ENCODE data around the gene CGB2. TPM values are rescaled to one million over a fixed set of nuclear protein-coding genes. Genes with fewer than 3 reads are reported as not detected.
"Not testable (repeated sequence)": the region's sequence is repeated elsewhere in the genome, so short reads cannot be mapped to it uniquely, and the experiment has no call there.

CGB2 gene
- total RNA-seq, 1 experiment from 2014 or later: not detected

DNA sequence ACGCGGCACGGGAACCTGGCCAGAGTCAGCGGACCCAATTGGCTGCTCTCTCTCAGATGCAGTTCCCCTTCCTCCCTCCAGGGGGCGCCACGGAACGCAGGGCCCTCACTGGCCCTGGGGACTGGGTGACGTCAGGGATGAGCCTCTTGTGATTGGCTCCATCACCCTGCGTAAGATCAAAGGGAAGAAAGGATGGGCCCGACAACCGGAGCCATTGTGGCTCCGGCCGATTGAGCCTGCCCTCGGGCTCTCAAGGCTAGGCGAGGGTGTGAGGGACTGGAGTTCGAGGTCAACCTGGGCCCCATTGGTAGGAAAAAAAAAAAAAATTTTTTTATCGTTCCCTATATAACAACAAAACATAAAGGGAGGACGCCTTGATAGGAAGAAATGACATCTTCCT is 5.1 kb downstream of the CGB2 start, which contains the start of gene CGB1:
Gene CGB1, minus strand, starts transcription at position 81 of the 400 bp plus-strand sequence. CDS start 184 bp downstream, outside the sequence.
- H3K36me3 Mint-ChIP-seq (ENCODE audit: insufficient read depth, unreplicated experiment); BruUV-seq (replicated peaks); H3K9me3 Mint-ChIP-seq (ENCODE audit: unreplicated experiment); H3K4me3 Mint-ChIP-seq (ENCODE audit: unreplicated experiment); POLR2A ChIA-PET; H3K27me3 ChIP-seq (replicated peaks; ENCODE audit: control insufficient read depth, insufficient read depth, low read length); intact Hi-C loops (cut with micrococcal nuclease; ENCODE audit: unreplicated experiment); H3K4me1 ChIP-seq; H3K9me3 ChIP-seq; CTCF ChIA-PET; H3K4me1 Mint-ChIP-seq (ENCODE audit: low read depth, unreplicated experiment); H3K27me3 Mint-ChIP-seq (ENCODE audit: insufficient read depth, unreplicated experiment); H3K36me3 ChIP-seq (ENCODE audit: control insufficient read depth, insufficient read depth, low read length); H3K4me3 ChIP-seq (ENCODE audit: low read depth, low read length); H3K27ac Mint-ChIP-seq (ENCODE audit: unreplicated experiment): not testable (repeated sequence)
- TF ChIP-seq, protein P1, sequence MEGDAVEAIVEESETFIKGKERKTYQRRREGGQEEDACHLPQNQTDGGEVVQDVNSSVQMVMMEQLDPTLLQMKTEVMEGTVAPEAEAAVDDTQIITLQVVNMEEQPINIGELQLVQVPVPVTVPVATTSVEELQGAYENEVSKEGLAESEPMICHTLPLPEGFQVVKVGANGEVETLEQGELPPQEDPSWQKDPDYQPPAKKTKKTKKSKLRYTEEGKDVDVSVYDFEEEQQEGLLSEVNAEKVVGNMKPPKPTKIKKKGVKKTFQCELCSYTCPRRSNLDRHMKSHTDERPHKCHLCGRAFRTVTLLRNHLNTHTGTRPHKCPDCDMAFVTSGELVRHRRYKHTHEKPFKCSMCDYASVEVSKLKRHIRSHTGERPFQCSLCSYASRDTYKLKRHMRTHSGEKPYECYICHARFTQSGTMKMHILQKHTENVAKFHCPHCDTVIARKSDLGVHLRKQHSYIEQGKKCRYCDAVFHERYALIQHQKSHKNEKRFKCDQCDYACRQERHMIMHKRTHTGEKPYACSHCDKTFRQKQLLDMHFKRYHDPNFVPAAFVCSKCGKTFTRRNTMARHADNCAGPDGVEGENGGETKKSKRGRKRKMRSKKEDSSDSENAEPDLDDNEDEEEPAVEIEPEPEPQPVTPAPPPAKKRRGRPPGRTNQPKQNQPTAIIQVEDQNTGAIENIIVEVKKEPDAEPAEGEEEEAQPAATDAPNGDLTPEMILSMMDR (IDR thresholded peaks at IDR 0.05; ENCODE audit: insufficient read depth in 1 of 2, low read depth in 1 of 2, low read length in 1 of 2, severe bottlenecking in 1 of 2, unreplicated experiment in 1 of 2): peak; percentile 53 to 85
- peak; percentile 73 to 74 for DNase-seq

- H3K9me3 Mint-ChIP-seq (ENCODE audit: unreplicated experiment); POLR2A ChIA-PET; DNase-seq; H3K4me3 Mint-ChIP-seq (ENCODE audit: unreplicated experiment); H3K4me1 Mint-ChIP-seq (ENCODE audit: low read depth, unreplicated experiment); H3K4me3 ChIP-seq (ENCODE audit: low read depth, low read length); H3K36me3 Mint-ChIP-seq (ENCODE audit: insufficient read depth, unreplicated experiment); intact Hi-C loops (cut with micrococcal nuclease; ENCODE audit: unreplicated experiment); H3K9me3 ChIP-seq; H3K27me3 ChIP-seq (replicated peaks; ENCODE audit: control insufficient read depth, insufficient read depth, low read length); H3K36me3 ChIP-seq (ENCODE audit: control insufficient read depth, insufficient read depth, low read length); BruUV-seq (replicated peaks); H3K27ac Mint-ChIP-seq (ENCODE audit: unreplicated experiment); H3K27me3 Mint-ChIP-seq (ENCODE audit: insufficient read depth, unreplicated experiment); H3K4me1 ChIP-seq; CTCF ChIA-PET: not testable (repeated sequence)
Measured at GRCh38 chr19:49038111-49038510, 6.4 kb downstream of the CGB2 start.

GRCh38 chr19:49038557-49039276 is 7.0 kb downstream of the CGB2 start:
- CTCF ChIA-PET: interaction anchor here (0.8 kb wide), 1 partner anchor 59 kb away, joined by 3 read pairs; no protein-coding TSS in a partner anchor
- DNase-seq; H3K36me3 Mint-ChIP-seq (ENCODE audit: insufficient read depth, unreplicated experiment); H3K27me3 ChIP-seq (replicated peaks; ENCODE audit: control insufficient read depth, insufficient read depth, low read length); H3K4me3 ChIP-seq (ENCODE audit: low read depth, low read length); H3K4me1 ChIP-seq; H3K36me3 ChIP-seq (ENCODE audit: control insufficient read depth, insufficient read depth, low read length); H3K27ac Mint-ChIP-seq (ENCODE audit: unreplicated experiment); H3K27me3 Mint-ChIP-seq (ENCODE audit: insufficient read depth, unreplicated experiment); intact Hi-C loops (cut with micrococcal nuclease; ENCODE audit: unreplicated experiment); H3K9me3 ChIP-seq; BruUV-seq (replicated peaks); H3K4me1 Mint-ChIP-seq (ENCODE audit: low read depth, unreplicated experiment); H3K4me3 Mint-ChIP-seq (ENCODE audit: unreplicated experiment); H3K9me3 Mint-ChIP-seq (ENCODE audit: unreplicated experiment): not testable (repeated sequence)
- POLR2A ChIA-PET: interaction anchor here (0.6 kb wide), 1 partner anchor 39 kb away, joined by 3 read pairs; no protein-coding TSS in a partner anchor

DNA sequence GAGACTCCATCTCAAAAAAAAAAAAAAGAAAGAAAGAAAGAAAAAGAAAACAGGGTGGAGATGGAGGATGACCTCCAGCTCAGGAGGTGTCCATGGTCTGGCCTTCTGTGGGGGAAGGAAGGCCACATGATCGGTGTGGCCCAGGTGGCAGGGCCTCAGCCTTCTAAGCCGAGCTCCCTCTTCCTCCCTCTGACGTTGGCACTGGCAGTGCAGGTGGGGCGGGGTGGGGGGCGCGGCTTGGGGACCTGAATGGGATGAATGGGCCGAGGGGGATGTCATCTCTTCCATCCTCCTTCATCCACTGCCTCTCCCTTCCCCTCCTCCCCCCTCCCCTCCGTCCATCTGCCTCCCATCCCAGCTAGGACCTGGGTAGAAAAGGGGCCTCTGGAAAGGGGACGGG is 8.0 kb downstream of the CGB2 start:
- H3K36me3 Mint-ChIP-seq (ENCODE audit: insufficient read depth, unreplicated experiment); DNase-seq; H3K9me3 ChIP-seq; H3K4me3 ChIP-seq (ENCODE audit: low read depth, low read length); H3K4me1 ChIP-seq; H3K36me3 ChIP-seq (ENCODE audit: control insufficient read depth, insufficient read depth, low read length); H3K27me3 ChIP-seq (replicated peaks; ENCODE audit: control insufficient read depth, insufficient read depth, low read length); H3K4me1 Mint-ChIP-seq (ENCODE audit: low read depth, unreplicated experiment); H3K4me3 Mint-ChIP-seq (ENCODE audit: unreplicated experiment); intact Hi-C loops (cut with micrococcal nuclease; ENCODE audit: unreplicated experiment); H3K27me3 Mint-ChIP-seq (ENCODE audit: insufficient read depth, unreplicated experiment); BruUV-seq (replicated peaks); H3K9me3 Mint-ChIP-seq (ENCODE audit: unreplicated experiment); H3K27ac Mint-ChIP-seq (ENCODE audit: unreplicated experiment): not testable (repeated sequence)
- ChIA-PET POLR2A (interaction anchor here (0.6 kb wide), 1 partner anchor 40 kb away, joined by 3 read pairs; no protein-coding TSS in a partner anchor), CTCF (interaction anchor here (0.8 kb wide), 1 partner anchor 58 kb away, joined by 3 read pairs; no protein-coding TSS in a partner anchor)

Measured in Caco-2 (cell line).